ENCODE results near the gene MLLT3.

DNA sequence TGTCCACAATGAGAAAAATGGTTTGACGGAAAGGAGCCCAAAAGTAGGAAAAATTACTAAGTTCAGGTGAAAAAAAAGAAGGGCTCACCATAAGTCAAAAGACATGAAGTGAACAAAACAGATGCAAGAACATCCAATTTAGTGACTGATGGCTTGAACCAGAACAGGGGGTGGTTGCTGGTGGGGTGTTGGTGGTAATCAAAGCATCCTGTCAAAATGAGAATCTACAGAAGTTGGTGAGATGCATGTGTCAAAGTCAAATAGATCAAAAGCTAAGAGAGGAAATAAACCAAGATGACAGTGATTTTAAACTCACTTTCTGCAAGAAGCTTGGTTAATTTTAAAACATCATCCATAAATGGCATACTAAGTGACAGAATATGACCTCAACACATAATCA, 117.4 kb downstream of the MLLT3 start:
- TF ChIP-seq, protein P1, sequence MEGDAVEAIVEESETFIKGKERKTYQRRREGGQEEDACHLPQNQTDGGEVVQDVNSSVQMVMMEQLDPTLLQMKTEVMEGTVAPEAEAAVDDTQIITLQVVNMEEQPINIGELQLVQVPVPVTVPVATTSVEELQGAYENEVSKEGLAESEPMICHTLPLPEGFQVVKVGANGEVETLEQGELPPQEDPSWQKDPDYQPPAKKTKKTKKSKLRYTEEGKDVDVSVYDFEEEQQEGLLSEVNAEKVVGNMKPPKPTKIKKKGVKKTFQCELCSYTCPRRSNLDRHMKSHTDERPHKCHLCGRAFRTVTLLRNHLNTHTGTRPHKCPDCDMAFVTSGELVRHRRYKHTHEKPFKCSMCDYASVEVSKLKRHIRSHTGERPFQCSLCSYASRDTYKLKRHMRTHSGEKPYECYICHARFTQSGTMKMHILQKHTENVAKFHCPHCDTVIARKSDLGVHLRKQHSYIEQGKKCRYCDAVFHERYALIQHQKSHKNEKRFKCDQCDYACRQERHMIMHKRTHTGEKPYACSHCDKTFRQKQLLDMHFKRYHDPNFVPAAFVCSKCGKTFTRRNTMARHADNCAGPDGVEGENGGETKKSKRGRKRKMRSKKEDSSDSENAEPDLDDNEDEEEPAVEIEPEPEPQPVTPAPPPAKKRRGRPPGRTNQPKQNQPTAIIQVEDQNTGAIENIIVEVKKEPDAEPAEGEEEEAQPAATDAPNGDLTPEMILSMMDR (IDR thresholded peaks at IDR 0.05), result no peak
- no peak for TF ChIP-seq EZH2phosphoT487 (IDR thresholded peaks at IDR 0.05)
- TF ChIP-seq EZH2 (IDR thresholded peaks at IDR 0.05), result no peak
